Fibroblast of peridontal ligament (primary cell): ENCODE measurements around the gene TPD52L2.
"Not testable (repeated sequence)": the region's sequence is repeated elsewhere in the genome, so short reads cannot be mapped to it uniquely, and the experiment has no call there.

ENCODE experiments used
- DNase-seq: peaks from one replicate; pipeline ENCODE4 v3.0.0-alpha.2; 2010; ENCODE audit errors: extremely low read depth

Gene TPD52L2

DNA sequence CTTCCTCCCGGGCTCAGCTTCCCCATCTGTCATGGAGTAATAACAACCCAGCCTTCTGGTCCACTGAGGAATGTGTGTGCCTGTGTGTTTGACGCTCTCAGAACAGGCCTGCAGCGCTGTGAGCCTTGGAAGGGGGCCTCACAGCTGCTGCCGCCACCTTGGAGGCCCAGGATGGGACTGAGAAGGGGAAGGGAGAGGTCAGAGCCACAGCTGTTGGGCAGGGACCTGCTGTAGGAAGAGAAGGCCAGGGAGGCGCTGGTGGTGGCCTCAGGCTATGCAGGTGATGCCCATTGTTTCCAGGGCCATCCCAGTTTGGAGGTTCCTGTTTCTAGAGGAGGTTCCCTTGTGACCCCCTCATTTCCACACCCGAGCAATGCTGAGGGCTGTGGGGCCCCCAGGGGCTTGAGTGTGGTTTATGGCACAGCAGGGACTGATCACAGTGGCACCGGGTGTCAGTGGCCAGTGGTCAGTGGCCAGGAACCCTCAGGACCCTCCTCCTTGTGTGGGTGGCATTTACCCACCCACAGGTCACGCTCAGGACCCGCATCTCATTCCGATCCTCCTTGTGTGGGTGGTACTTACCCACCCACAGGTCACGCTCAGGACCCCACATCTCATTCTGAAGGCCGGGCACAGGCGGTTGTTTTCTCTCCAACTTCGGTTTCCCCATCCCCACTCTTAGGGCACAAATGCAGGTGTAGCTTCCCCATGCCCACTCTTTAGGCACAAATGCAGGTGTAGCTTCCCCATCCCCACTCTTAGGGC lies 14.0 kb downstream of the TPD52L2 start:
- no peak for DNase-seq

DNA sequence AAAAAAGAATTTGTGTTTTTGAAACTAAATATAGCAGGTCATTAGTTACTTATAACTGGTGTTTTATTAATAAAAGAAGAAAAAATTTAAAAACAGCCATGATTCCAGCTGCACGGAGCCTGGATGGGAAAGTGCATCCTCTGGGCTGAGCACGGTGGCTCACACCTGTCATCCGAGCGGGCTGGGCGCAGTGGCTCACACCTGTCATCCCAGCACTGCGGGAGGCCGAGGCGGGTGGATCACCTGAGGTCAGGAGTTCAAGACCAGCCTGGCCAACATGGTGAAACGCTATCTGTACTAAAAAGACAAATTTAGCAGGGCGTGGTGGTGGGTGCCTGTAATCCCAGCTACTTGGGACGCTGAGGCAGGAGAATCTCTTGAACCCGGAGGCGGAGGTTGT lies 15.8 kb downstream of the TPD52L2 start:
- not testable (repeated sequence) for DNase-seq

- no peak for DNase-seq
Measured at GRCh38 chr20:63881451-63882226, 16.6 kb downstream of the TPD52L2 start.

DNA sequence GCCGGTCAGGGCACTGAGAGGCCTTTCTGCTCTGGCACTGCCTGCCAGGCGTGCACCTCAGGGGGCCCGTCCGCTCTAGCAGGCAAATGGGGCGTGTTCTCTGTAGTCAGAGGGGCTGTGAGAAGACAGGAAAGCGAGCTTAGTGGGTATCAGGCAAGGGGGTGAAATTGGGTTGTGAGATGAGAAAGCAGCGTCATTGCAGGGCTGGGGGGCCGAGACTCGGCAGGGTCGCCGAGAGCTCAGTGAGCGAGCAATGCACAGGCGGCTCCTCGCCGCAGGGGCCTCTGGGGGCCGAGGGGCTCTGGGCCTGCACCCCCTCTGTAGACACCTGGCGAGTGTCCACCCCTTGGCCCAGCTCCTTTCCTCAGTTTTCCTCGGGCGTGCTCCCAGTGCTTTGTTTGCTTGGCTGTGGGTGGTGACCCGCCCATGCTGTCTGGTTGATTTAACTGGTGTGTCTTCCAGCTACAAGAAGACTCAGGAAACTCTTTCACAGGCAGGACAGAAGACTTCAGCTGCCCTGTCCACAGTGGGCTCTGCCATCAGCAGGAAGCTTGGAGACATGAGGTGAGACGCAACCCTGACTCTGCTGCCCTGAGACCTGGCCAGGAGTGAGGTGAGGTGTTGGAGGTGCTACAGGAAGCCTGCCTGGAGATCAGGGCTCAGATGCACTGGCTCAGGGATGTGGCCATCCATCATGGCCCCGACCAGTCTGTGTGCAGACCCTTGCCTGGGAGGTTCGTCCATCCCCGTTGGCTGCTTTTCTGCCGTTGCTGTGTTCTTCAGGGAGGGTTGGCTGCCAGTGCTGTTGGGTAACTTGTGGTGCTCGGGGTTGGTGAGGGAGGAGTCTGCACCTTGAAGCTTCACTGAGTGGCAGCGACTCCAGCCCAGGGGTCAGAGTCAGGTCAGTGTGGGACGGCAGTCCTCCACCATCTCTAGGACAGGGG lies 17.5 kb downstream of the TPD52L2 start:
- DNase-seq = no peak

DNA sequence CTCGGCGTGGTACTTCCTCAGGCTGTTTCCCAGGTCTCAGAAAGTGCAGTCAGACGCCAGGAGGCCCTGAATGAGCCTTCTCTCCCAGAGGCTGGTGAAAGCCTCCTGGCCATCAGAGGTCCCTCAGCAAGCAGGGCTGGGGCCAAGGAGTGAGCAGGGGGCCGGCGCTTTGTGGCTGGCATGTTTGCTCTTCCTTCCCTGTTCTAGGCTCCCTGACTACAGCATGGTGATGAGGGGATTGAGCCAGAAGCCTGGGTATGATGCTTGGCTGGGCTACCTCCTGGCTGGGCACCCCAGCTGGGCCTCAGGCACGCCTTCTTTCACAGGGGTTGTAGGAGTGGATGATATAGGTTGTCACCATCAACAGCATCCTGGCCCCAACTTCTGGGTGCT lies 18.1 kb downstream of the TPD52L2 start:
- no peak for DNase-seq

DNA sequence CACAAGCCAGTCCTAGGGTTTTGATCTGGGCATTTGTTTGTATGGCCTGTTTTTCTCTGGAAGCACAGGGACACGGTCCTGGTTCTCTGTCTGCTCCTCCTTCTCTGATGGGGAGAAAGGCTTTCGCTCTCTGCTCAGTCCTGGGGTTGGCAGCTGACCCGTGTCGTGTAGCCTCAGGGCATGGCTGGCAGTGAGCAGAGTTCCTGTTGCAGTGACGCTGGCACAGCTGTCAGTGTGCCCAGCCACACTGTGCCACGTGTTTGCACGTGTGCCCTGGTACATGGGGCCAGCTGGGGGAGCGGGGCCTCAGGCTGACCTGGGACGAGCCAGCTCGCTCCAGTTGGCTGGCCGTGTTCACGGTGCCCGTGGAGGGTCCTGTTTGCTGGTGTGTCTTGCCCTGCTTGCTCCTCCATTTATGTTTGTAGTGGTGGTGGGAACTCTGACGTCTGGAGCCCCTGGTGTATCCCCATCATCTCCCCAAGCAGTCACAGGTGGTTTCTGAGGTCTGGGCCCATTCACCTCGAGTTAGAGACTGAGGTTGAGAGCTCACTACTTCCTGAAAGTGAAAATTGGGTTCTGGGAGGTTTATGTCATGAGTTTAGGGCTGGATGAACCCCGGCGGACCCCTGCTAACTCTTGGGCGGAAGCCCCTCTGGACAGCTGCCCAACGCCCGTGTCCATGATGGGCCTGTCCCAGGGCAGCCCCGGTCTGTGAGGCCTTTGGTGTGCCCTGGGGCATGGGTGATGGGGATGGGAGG lies 19.6 kb downstream of the TPD52L2 start:
- DNase-seq = no peak

DNA sequence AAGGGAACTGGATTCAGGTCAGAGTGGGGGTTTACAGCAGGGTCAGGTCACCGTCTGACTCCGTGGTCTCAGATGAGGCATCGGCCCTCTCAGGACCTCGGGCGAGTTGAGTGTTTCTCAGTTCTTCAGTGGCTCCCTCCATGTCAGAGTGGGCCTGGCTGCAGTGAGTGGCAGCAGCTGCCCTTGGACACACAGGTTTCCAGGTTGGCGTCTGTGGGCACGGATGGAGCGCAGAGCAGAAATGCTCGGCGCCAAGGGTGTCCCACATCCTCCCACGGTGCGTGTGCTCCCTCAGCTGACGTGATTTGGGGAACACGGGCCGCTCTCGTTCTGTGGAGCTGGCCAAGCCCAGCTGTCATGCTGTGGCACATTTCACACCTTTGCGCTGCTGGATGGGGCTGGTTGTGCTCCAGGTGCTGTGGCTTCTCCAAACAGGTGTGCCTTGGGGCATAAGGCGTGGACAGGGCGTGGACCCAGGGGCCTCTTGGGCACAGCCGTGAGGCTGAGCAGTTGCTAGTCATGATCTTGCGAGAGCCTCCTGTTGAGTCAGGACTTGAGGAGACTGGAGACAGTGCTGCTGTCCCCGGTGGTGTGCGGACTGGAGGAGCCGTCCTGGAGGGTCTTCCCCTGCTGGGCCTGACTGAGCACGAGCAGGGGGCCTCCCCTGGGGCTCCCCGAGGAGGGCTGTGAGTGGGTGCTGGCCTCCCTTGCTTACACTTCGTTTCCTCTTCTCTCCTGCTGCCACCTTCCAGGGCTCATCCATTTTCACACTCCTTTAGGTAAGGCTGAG lies 20.4 kb downstream of the TPD52L2 start:
- DNase-seq = no peak

- no peak for DNase-seq
Measured at GRCh38 chr20:63886054-63886419, 21.0 kb downstream of the TPD52L2 start.

DNA sequence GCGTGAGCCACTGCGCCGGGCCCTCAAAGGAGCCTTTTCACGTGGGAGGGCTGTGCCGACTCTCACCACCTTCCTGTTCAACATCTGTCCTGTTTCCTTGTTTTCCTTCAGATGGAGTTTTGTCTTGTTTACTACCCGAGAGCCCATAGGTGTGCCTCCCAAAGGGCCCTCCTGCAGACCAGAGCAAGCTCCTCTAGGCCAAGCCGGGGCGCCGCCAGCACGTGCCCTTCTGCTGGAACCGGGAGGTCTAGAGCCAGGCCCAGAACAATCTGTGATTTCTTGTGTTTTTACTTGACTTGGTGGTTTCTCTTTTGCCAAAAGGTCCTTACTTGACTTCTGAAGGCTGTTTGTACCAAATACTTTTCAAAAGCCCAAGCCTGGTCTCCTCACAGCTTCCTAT lies 21.9 kb downstream of the TPD52L2 start:
- no peak for DNase-seq

GRCh38 chr20:63889241-63890200 lies 24.5 kb downstream of the TPD52L2 start:
- no peak for DNase-seq

DNA sequence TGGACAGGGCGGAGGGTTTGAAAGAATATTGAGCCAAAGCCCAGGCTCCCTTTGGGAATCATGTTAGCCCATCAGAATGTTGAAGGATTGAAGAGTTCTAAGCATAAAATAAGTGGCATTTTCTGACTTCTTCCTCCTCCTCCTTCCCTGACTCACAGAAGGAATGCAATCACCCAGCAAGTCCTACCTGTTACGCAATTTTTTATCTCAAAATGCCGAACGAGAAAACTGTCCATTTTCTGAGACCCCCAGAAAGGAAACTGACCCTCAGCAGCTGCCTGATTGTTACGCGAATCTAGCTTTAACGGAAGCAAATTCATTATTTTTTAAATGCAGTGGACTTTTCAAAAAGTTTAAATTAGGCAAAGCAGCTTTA lies 25.1 kb downstream of the TPD52L2 start:
- DNase-seq = no peak

GRCh38 chr20:63890616-63891015 lies 25.5 kb downstream of the TPD52L2 start:
- no peak for DNase-seq

GRCh38 chr20:63891061-63892002 lies 26.3 kb downstream of the TPD52L2 start:
- DNase-seq = no peak

DNA sequence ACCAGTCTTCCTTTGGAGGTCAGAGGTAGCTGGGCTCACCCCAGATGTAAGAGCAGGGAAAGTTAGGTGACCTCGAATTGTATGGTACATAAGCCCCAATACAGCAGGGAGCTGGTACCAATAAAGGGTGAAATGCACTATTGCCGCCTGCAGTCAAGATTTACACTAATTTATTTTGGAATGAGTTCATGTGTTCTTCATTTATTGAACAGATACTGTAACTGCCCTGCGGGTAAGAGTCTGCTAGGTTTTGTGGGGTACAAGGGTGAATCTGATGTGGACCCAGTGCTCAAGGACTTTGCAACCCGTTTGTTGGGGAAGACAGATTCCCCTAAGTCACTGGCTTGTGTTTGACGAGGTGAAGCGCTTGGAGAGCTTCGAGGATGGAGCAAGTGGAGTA lies 27.3 kb downstream of the TPD52L2 start:
- no peak for DNase-seq

DNA sequence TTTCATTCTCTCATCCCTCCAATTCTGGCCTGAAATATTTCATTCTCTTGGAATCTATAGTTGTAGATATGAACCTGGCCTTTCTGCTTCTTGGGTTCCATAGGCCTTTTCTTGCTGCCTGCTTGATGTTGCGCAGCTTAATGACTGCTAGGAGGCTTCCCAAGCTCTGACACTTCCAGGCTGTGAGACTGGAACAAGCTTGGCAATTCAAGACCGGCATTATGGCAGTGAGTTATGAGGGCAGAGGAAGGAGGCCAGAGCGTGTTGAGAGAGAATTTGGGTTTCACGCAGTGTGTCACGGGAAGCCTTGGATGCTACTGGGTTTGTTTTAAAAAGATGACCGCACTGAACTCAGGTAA lies 28.9 kb downstream of the TPD52L2 start:
- no peak for DNase-seq

DNA sequence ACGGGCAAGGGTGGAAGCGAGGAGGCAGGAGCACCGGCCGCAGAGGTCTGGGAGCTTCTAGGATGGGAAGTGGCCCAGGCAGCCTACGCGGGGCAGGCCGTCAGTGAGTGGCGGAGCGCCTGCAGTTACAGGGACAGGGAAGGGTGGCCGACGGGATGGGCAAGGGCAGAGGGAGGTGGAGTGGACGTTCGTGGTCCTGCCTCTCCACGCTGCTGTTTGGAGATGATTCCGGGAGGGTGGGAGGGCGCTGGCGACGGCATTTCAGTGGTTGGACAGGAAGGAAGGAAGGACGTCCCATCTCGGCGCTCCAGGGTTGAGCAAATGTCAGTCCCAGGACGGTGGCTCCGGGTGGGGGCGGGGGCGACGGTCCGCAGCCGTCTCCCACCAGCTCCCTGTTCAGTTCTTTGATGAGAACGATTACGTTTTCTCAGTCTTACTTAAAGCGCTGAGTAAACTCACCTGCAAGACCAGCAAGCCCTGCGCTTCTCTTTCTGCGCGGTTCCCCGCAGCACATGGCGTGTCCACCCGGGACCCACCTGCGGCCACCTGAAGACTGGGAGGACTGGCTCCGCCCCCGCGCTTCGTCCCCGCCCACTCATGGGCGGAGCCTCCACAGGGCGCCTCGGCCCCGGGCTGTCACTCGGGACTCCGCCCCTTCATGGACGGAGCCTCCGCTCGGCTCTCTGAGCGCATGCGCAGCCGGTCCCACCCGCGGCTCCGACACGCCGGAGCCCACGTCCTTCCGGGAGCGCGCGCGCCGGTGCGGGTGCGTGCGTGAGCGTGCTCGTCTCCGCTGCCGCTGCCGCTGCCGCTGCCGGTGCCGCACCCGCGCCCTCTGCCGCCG lies 29.5 kb downstream of the TPD52L2 start, which contains the start of gene DNAJC5:
DNAJC5 (plus strand) TSS at position 769 of the 844 bp plus-strand sequence. CDS start 33,220 bp downstream, outside the sequence.
- DNase-seq = peak; percentile 88

DNA sequence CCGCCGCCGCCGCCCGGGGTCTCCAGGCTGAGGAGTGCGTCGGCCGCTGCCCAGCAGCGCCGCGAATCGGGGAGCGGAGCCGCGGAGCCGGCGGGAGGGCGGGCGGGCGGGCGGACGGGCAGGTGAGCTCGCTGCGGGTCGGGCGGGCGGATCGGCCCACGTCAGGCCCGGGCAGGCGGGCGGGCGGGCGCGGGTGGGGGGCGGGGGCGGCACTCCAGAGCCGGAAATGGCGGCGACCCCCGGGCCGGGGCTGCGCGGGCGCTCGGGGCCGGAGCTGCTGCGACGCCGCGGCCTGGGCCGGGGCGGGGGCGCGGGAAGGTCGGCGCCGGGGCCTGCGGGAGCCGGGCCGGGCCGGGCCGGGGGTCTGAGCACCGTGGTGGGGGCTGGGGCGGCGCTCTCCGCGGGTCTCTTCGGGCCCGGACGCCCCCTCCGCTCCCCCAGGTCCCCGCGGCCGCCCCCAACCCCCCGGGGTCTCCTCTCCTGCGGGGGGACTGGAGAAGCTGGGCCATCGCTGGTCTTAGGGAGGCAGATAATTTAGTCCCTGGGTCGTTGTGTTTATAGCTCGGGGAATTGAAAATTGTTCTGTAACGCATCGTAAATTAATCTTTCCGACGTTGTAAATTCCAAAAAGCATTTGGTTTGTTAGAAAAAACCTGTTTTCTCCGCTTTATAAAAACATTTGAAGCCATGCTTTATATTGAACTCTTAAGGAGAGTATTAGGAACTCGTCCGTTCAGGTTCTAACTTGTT lies 30.3 kb downstream of the TPD52L2 start:
- DNase-seq = no peak
